ENCODE measurements around the gene SCAMP1. TPM values are rescaled to one million over a fixed set of nuclear protein-coding genes. Genes with fewer than 3 reads are reported as not detected.

The SCAMP1 gene
- total RNA-seq, 1 donor from 2014 or later: 23.9 TPM

DNA sequence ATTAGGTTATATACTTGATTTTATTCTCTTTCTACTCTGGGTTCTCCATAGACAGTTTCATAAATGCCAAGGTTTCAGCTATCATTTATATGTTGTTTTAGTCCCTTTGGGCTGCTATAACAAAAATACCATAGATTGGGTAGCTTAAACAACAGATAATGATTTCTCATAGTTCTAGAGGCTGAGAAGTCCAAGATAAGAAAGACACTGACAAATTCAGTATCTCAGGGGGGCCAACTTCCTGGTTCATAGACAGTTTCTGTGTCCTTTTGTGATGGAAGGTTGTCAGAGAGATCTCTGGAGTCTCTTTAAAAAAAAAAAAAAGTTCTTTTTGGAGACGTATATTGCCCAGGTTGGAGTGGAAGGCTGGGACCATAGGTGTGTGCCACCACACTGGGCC, 113.3 kb downstream of the SCAMP1 start:
- TF ChIP-seq, protein P1, sequence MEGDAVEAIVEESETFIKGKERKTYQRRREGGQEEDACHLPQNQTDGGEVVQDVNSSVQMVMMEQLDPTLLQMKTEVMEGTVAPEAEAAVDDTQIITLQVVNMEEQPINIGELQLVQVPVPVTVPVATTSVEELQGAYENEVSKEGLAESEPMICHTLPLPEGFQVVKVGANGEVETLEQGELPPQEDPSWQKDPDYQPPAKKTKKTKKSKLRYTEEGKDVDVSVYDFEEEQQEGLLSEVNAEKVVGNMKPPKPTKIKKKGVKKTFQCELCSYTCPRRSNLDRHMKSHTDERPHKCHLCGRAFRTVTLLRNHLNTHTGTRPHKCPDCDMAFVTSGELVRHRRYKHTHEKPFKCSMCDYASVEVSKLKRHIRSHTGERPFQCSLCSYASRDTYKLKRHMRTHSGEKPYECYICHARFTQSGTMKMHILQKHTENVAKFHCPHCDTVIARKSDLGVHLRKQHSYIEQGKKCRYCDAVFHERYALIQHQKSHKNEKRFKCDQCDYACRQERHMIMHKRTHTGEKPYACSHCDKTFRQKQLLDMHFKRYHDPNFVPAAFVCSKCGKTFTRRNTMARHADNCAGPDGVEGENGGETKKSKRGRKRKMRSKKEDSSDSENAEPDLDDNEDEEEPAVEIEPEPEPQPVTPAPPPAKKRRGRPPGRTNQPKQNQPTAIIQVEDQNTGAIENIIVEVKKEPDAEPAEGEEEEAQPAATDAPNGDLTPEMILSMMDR (conservative IDR thresholded peaks at IDR 0.05; ENCODE audit: low read depth, low read length): no peak
- DNase-seq (ENCODE audit: low read depth): no peak

DNA sequence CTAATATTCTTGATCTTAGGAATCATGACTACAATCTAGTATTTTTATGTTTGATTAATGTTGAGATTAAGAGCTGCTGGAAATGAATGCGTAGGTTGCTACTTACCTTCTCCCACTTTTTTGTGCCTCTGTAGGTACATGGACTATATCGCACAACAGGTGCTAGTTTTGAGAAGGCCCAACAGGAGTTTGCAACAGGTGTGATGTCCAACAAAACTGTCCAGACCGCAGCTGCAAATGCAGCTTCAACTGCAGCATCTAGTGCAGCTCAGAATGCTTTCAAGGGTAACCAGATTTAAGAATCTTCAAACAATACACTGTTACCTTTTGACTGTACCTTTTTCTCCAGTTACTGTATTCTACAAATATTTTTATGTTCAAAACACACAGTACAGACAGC, 115.0 kb downstream of the SCAMP1 start:
- H3K4me3 ChIP-seq (ENCODE audit: low read depth, low read length): no peak overlapping the region
- TF ChIP-seq, protein P1 (conservative IDR thresholded peaks at IDR 0.05; ENCODE audit: low read depth, low read length): no peak
- no peak for DNase-seq (ENCODE audit: low read depth)

More for the DNA sequence above, 113.3 kb downstream of the SCAMP1 start:
- H3K4me3 ChIP-seq (ENCODE audit: low read depth, low read length): no peak overlapping the region

DNA sequence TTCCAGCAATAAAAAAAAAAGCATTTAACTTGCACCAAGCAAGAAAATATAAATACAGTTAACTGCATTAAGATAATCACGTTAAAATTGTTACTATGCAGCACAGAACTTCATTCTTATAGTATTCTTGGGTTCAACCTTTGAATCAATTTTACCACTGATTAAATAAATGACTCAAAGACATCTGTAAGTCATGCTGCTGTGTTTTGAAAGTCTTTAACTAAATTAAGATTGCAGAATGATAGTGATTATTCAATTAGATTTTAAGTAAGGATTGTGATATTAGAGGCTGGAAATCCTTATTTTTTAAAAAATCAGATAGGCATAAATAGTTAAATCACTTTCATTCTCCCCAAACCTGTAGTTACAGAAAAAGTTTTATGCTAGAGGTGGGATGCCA, 116.4 kb downstream of the SCAMP1 start:
- H3K4me3 ChIP-seq (ENCODE audit: low read depth, low read length): no peak overlapping the region
- TF ChIP-seq, protein P1 (conservative IDR thresholded peaks at IDR 0.05; ENCODE audit: low read depth, low read length): no peak
- no peak for DNase-seq (ENCODE audit: low read depth)

DNA sequence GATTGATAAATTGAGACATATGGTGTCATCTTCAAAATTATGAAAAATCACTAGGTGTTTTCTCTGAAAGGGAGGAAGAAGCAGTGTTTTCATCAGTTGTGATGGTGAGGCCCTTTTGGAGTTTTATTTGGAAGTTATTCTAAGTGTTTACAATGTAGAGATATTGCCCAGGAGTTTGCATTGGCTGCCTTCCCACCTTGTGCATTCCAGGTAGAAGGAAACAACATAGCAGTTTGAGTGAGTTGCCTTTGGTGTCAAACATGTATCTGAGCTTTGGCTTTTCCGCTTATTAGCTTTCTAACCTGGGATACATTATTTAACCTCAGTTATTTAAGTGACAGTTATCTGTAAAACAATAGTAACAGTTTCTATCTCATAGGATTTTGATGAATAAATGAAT, 122.5 kb downstream of the SCAMP1 start:
- DNase-seq (ENCODE audit: low read depth): no peak
- TF ChIP-seq, protein P1 (conservative IDR thresholded peaks at IDR 0.05; ENCODE audit: low read depth, low read length): no peak
- no peak overlapping the region for H3K4me3 ChIP-seq (ENCODE audit: low read depth, low read length)

DNA sequence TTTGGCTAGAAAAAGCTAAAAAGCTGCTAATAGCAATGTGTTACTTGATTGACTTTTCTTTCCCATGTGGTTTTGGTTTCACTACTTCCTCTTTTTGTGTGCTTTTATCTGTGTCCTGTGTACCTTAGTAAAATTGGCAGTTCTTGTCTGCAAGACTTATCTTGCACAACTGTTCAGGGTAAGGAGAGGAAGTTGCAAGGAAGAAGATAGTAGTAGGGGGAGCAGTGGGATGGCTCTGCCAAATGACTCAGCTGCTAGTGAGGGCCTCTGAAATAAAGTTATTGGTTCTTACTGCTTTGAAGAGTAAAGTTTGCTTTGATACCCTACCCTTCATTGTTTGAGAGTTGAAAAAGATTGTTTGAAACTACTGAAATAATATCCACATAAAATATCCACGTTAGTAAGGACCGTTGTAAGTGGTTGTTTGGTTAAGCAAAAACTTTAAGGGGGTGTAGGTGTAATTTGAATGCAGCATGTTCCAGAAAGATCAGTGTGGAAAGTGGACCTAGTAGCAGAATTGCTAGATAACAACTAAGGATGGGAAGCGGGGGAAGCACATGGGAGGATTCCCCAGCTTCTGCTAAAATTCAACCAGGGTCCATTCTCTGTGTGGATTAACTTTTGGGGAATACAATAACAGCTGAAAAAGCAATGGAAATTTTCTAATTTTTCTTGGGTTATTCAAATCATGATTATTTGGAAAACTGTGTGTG, 123.5 kb downstream of the SCAMP1 start:
- TF ChIP-seq, protein P1 (conservative IDR thresholded peaks at IDR 0.05; ENCODE audit: low read depth, low read length): no peak
- no peak for DNase-seq (ENCODE audit: low read depth)
- no peak overlapping the region for H3K4me3 ChIP-seq (ENCODE audit: low read depth, low read length)

DNA sequence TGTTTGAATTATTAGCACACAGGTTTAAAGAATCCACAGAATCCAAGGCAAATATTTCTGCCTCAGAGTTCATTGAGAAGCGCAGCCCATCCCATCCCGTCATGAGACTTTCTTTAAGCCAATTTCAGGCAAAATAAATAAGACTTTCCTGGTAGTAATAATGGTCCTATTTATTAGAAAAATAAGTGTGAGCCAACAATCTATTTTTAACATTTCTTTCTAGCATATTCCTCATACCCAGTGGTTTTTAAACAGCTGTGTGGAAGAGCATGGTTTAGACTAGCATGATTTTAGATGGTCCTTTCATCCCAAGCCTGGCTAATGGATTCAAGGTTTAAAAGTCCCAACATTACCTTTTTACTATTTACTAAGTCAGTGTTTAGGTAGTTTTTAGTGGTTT, 125.8 kb downstream of the SCAMP1 start:
- no peak overlapping the region for H3K4me3 ChIP-seq (ENCODE audit: low read depth, low read length)
- DNase-seq (ENCODE audit: low read depth): no peak
- TF ChIP-seq, protein P1 (conservative IDR thresholded peaks at IDR 0.05; ENCODE audit: low read depth, low read length): no peak

DNA sequence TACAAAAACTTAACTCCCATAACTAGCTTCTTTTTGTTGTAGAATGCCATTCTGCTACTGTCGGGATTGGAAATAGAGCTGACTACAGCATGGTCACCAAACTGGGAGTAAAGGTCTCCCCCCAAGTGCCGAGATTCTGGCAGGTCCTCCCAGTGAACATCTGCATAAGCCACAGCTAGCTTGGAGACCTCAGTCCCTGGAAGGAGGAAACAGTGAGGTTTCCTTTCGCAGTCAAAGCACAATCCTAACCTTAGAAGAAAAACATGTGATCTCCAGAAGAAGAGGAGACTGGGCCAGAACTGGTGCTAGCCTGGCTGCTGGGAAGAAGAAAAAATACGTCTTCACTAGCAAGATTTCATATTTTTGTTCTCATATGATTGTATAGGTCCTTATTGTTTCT, 127.4 kb downstream of the SCAMP1 start:
- no peak for DNase-seq (ENCODE audit: low read depth)
- TF ChIP-seq, protein P1 (conservative IDR thresholded peaks at IDR 0.05; ENCODE audit: low read depth, low read length): no peak
- no peak overlapping the region for H3K4me3 ChIP-seq (ENCODE audit: low read depth, low read length)
